ENCODE data around the gene C1orf94.
A peak's percentile ranks its signal among the peaks of the same experiment; 100 is the strongest.

GRCh38 chr1:34162852-34163766 lies 13.6 kb upstream of the C1orf94 start:
- TF ChIP-seq CTCF (conservative IDR thresholded peaks at IDR 0.05; ENCODE audit: low read depth, low read length) (peak; percentile 59), POLR2A (IDR thresholded peaks at IDR 0.05; ENCODE audit: low read depth, low read length) (no peak), RAD21 (IDR thresholded peaks at IDR 0.05; ENCODE audit: low read length) (peak; percentile 68), SMC3 (IDR thresholded peaks at IDR 0.05; ENCODE audit: low read depth, low read length) (peak; percentile 47), CEBPB (IDR thresholded peaks at IDR 0.05; ENCODE audit: low read depth, low read length) (peak; percentile 11; the same call in 1 of the 2 replicates), RFX5 (IDR thresholded peaks at IDR 0.05; ENCODE audit: low read depth, low read length) (no peak), MAZ (IDR thresholded peaks at IDR 0.05; ENCODE audit: borderline replicate concordance, low read depth, low read length) (peak; percentile 24; the same call in 1 of the 2 replicates), BHLHE40 (IDR thresholded peaks at IDR 0.05; ENCODE audit: low read depth, low read length) (no peak), USF2 (IDR thresholded peaks at IDR 0.05; ENCODE audit: low read depth, low read length) (no peak; the same call in 1 of the 2 replicates), RCOR1 (IDR thresholded peaks at IDR 0.05; ENCODE audit: insufficient replicate concordance, low read length) (no peak), ELK1 (IDR thresholded peaks at IDR 0.05; ENCODE audit: borderline replicate concordance, low read depth, low read length) (no peak), CHD1 (IDR thresholded peaks at IDR 0.05; ENCODE audit: low read depth, low read length) (no peak), MAFK (IDR thresholded peaks at IDR 0.05; ENCODE audit: low read depth, low read length) (no peak)
